T-helper 2 cell (primary cell): Measurements from ENCODE around the gene CIC.
A peak's percentile ranks its signal among the peaks of the same experiment; 100 is the strongest.
"Not testable (repeated sequence)": the region's sequence is repeated elsewhere in the genome, so short reads cannot be mapped to it uniquely, and the experiment has no call there.

Experiments used
- DNase-seq, 5 experiments: peaks; one replicate each; pipeline versions ENCODE4 v3.0.0 to v3.0.0-alpha.2; 2012 to 2022

Gene CIC

DNA sequence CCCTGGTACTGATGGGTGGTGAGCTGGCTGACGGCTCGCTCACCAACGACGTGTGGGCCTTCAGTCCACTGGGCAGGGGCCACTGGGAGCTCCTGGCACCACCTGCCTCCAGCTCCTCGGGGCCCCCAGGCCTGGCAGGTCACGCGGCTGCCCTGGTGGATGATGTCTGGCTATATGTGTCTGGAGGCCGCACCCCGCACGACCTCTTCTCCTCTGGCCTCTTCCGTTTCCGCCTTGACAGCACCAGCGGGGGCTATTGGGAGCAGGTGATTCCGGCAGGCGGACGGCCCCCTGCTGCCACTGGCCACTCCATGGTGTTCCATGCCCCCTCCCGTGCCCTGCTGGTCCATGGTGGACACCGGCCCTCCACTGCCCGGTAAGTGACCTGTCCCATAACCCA lies 66.9 kb downstream of the CIC start:
- DNase-seq: no peak

DNA sequence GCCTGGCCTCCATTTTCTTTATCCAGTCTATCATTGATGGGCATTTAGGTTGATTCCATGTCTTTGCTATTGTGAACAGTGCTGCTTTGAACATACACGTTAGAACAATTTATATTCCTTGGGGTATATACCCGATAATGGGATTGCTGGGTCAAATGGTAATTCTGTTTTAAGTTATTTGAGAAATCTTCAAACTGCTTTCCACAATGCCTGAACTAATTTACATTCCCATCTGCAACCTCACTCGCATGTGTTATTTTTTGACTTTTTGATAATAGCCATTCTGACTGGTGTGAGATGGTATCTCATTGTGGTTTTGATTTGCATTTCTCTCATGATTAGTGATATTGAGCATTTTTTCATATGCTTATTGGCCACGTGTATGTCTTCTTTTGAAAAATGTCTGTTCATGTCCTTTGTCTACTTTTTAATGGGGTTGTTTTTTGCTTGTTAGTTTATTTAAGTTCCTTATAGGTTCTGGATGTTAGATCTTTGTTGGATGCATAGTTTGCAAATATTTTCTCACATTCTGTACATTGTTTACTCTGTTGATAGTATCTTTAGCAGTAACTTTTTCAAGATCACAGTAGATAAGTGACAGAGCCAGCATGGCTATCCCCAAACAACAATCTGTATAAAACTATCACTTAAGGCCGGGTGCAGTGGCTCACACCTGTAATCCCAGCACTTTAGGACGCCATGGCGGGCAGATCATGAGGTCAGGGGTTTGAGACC lies 70.2 kb downstream of the CIC start:
- peak in 1 of 5 experiments; percentile 11 for DNase-seq

DNA sequence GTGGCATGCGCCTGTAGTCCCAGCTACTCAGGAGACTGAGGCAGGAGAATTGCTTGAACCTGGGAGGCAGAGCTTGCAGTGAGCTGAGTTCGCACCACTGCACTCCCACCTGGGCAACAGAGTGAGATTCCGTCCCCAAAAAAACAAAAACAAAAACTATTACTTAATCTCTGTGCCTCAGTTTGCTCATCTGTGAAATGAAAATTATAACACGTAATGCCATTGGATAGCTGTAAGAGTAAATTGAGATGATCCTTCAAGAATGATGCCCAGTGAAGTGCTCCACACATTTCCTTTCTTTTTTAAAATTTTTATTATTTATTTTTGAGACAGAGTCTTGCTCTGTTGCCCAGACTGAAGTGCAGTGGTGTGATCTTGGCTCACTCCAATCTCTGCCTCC lies 70.9 kb downstream of the CIC start:
- DNase-seq: not testable (repeated sequence)

DNA sequence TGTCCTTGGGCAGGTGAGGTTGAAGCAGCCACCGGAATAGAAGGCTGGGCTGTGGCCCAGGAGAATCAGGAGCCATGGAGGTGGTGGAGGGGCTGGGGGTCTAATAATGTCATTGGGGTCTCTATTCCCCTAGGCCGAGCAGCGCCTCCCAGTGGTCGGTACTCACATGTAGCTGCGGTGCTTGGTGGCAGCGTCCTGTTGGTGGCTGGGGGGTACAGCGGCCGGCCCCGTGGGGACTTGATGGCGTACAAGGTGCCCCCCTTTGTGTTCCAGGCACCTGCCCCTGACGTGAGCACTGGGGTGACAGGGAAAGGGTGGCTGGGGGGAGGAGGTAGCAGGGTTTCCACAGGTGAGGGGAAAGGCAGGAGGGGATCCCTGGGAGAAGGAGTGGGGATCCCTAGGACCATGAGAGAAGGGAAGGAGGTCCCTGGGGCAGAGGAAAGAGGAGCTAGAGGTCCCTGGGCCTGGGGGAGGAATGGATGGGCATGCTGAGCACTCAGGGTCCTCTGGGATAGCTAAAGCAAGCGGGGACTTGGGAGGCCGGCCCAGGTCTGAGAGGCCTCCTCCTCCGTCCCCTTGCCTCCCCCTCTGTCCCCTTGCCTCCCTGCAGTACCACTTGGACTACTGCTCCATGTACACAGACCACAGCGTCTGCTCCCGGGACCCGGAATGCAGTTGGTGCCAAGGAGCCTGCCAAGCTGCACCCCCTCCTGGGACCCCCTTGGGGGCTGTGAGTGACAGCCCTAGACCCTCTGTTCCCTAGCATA lies 74.5 kb downstream of the CIC start:
- DNase-seq: no peak

DNA sequence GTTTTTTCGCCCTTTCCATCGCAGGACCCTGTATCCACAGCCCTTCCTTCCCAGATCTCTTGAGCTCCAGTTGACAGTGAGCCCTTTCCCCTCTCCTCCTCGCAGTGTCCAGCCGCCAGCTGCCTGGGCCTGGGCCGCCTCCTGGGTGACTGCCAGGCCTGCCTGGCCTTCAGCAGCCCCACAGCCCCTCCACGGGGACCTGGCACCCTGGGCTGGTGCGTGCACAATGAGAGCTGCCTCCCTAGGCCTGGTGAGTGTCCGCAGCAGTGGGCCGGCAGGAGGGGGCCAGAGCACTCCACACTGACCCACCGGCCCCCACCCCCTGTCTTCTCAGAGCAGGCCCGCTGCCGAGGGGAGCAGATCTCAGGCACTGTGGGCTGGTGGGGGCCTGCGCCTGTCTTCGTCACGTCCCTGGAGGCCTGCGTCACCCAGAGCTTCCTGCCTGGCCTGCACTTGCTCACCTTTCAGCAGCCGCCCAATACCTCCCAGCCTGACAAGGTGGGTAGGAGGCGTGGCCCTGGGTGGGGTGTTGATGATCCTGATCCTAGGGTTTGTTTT lies 75.4 kb downstream of the CIC start:
- DNase-seq: no peak
